Fibroblast of skin of scalp (primary cell): Measurements from ENCODE around the gene ETS2.
"Not testable (repeated sequence)": the region's sequence is repeated elsewhere in the genome, so short reads cannot be mapped to it uniquely, and the experiment has no call there.

Source experiments
- DNase-seq: peaks from one replicate; pipeline ENCODE4 v3.0.0-alpha.2; 2013

The ETS2 gene

DNA sequence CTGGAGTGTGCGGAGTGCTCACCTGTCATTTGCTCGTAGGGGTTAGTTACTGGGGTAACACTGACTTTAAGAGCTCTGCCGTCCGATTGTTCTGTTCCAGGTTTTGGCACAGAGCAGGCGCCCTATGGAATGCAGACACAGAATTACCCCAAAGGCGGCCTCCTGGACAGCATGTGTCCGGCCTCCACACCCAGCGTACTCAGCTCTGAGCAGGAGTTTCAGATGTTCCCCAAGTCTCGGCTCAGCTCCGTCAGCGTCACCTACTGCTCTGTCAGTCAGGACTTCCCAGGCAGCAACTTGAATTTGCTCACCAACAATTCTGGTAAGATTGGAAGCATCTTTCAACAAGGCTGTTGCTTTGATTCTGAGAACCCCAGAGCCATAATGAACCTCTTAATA is 12.6 kb downstream of the ETS2 start:
- DNase-seq = no peak

GRCh38 chr21:38819051-38819718 is 13.5 kb downstream of the ETS2 start:
- no peak for DNase-seq

GRCh38 chr21:38819719-38820159 is 14.0 kb downstream of the ETS2 start:
- peak; percentile 78 for DNase-seq

DNA sequence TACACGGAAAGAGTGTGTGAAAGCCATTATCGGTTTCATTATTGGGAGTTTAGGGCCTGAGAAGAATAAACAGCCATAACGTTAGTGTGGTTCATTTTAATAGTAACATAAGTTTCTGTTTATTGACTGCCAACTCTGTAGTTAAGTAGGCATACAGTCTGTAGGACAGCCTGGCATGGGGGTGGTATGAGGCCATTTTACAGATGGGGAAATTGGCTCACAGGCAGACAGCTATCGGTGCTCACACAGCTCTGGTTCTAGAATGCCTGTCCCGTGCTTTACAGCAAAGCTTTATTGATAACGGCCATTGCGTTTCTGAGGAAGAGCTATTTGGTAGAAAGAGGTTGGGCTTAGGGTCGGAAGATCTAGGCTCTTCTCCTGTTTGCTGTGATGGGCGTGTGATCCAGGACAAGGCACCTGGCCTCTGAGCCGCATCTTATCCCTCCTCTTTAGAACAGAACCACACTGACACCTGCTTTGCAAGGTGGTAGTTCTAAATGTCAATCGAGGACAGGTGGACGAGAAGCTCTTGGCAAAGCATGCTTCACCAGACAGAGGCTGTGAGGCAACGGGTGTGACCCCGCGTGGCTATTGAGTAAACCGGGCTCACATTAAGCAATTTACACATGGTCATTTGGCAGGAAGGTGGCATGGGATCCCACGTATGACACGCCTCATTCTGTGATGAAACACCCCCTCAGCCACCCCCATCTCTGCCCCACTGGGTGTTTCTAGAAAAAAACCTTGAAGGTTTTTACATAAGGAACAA is 14.9 kb downstream of the ETS2 start:
- no peak for DNase-seq

DNA sequence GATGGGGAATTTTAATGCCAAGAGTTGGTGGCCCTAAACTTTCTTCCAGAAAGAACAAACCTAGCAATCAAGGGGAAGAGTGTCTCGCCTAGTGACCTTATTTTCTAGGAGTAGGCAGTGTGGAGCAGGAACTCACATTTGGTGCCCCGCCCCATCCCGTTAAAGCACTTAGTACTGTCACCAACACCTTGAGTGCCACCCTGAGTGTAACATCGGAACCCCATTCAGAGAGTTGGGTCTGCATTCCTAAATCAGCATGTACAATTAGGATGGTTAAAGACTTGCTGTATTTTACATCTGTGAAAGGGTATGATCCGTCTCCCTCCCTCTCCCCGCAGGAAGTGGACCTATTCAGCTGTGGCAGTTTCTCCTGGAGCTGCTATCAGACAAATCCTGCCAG is 15.5 kb downstream of the ETS2 start:
- no peak for DNase-seq

GRCh38 chr21:38821959-38822682 is 16.4 kb downstream of the ETS2 start:
- no peak for DNase-seq

DNA sequence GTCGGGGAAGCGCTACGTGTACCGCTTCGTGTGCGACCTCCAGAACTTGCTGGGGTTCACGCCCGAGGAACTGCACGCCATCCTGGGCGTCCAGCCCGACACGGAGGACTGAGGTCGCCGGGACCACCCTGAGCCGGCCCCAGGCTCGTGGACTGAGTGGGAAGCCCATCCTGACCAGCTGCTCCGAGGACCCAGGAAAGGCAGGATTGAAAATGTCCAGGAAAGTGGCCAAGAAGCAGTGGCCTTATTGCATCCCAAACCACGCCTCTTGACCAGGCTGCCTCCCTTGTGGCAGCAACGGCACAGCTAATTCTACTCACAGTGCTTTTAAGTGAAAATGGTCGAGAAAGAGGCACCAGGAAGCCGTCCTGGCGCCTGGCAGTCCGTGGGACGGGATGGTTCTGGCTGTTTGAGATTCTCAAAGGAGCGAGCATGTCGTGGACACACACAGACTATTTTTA is 17.1 kb downstream of the ETS2 start:
- DNase-seq = no peak

GRCh38 chr21:38823737-38824123 is 18.0 kb downstream of the ETS2 start:
- no peak for DNase-seq

DNA sequence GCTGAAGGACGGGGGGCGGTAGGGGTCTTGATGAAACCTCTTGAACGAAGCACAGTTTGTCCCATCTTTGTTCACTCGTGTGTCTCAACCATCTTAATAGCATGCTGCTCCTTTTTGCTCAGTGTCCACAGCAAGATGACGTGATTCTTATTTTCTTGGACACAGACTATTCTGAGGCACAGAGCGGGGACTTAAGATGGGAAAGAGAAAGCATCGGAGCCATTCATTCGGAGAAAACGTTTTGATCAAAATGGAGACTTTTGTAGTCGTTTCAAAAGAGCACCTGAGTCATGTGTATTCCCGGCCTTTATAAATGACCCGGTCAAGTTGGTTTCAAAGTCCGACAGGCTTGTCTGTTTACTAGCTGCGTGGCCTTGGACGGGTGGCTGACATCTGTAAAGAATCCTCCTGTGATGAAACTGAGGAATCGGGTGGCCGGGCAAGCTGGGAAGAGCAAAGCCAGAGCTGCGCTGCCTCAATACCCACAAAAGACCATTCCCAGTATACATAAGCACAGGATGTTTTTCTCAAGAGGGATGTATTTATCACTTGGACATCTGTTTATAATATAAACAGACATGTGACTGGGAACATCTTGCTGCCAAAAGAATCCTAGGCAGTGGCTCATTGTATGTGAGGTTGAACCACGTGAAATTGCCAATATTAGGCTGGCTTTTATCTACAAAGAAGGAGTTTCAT is 18.5 kb downstream of the ETS2 start:
- peak; percentile 44 for DNase-seq

DNA sequence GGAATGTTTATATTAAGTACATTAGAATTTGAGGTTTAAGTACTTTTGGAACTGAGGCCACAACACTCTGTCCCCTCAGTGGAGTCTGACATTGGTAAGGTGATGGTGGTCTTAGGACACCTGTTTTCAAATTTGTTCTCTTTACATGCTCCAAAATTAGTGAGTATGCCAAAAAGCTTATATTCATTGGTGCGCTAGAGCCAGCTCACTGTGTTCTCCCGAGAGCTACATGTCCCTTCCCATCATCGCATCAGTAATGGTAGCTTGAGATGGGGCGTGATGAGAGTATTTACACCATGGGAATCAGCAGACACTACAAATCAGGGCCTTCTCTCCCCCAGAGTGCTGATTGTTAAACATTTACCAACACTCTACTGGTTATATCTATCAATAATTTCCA is 19.5 kb downstream of the ETS2 start:
- no peak for DNase-seq

- DNase-seq = no peak
Observed at GRCh38 chr21:38825921-38826320, 20.2 kb downstream of the ETS2 start.

DNA sequence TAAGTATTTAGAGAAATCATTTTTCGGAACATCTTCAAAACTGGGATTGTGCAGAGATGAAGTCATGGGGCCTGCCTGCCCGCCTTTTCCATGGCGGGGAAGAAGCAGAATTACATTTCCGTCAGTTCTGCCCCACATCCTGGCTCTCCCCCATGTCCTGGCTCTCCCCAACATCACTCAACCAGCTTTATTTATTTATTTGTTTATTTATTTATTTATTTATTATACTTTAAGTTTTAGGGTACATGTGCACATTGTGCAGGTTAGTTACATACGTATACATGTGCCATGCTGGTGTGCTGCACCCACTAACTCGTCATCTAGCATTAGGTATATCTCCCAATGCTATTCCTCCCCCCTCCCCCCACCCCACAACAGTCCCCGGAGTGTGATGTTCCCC is 22.4 kb downstream of the ETS2 start:
- DNase-seq = not testable (repeated sequence)

GRCh38 chr21:38830671-38831525 is 25.2 kb downstream of the ETS2 start:
- no peak for DNase-seq

GRCh38 chr21:38831526-38832467 is 26.1 kb downstream of the ETS2 start:
- peak; percentile 95 for DNase-seq

- DNase-seq = no peak
Observed at GRCh38 chr21:38832664-38833063, 26.9 kb downstream of the ETS2 start.

GRCh38 chr21:38833117-38833516 is 27.4 kb downstream of the ETS2 start:
- DNase-seq = no peak

DNA sequence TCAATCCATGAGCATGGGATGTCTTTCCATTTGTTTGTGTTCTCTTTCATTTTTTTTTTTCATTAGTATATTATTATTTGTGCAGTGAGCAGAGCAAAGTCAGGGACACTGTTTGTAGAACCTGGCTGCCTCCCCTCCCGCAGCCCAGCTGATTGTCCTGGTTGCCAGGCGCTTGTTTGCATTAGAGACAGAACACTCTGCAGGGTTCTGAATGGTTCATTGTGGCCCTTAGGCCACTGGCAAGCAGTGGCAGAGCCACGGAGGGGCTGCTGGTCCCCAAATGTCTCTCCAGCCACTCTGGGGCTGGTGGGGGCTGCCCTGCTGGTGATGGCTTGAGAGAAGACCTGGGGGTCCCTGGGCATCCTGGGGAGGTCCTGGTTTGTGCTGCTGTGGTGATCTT is 29.0 kb downstream of the ETS2 start:
- DNase-seq = no peak

DNA sequence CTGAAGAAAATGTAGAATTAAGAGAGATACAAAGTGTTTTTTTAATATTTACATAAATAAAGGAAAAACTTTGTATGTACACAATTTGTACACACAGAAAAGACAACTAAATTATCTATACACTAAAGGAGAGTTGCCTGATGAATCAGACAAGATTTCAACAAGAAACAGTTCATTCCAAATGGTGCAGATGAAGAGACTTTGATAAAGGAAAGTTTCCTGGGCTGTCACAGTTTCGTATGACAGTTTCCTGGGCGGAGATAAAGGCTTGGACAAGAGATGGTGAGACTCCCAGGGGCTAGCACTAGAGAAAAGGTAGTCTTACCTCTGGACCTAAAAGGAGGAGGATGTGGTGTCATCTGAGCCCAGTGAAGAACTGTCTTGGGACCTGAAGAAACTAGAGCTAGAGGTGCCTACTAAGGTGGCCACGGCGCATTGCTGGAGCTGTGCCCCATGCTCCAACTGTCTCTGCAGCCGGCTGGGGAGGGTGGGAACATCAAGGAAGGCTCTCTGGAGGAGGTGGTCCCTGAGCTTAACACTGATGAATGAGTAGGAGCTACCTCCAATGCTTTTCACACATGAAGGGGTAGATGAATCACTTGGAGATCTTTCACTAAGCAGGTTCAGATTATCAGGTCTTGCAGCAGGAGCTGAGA is 32.2 kb downstream of the ETS2 start:
- no peak for DNase-seq

DNA sequence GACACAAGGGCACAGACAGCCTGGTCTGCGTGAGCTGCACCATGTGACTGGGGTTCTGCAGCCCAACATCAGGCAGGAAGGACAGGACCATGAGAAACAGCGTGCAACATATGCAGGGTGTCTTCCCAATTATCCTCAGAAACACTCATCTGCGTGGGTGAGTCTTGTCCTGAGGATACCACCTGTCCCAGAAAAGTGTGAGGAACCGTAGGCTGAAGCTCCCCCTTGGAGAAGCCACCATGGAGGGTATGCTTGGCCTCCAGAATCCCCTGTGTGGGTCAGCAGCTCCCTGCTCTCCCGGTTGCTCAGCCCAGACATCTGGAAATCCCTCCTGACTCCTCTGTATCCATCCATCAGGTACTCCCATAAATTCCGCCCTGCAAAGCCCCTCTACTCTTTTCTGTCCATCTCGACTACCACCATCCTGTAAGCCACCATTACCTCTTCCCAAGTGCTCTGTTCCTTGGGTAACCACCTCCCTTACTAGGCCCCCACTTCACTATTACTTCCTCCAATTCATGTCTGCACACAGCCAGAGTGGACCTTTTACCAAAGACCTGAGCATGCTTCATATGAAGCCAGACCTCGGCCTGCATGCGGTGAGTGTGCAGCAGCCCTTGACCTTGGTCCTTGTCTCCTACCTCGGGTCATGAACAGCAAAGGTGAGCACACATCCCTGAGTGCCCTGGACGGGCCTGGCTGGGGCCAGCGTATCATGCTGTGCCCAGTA is 33.0 kb downstream of the ETS2 start:
- DNase-seq = no peak
